Karpas-422 (cell line): ENCODE measurements around the gene IFT22. TPM values are rescaled to one million over a fixed set of nuclear protein-coding genes. Genes with fewer than 3 reads are reported as not detected.
A peak's percentile ranks its signal among the peaks of the same experiment; 100 is the strongest.

Experiments
- DNase-seq: peaks from one replicate; pipeline ENCODE4 v3.0.0-alpha.2; 2015
- H2AFZ ChIP-seq: fragments of 200-600 bp; sonication (generic); 2 replicates; pipeline ENCODE4 v1.6.1; 2014; ENCODE audit warnings: antibody characterized with exemption, low read length, mixed read lengths
- H3K27ac ChIP-seq: fragments of 200-600 bp; sonication (generic); 2 replicates; pipeline ENCODE4 v1.5.1; 2014; ENCODE audit warnings: mild to moderate bottlenecking, low read length, moderate library complexity
- H3K27me3 ChIP-seq: fragments of 200-600 bp; sonication (generic); 2 replicates; pipeline ENCODE4 v1.6.1; 2014; ENCODE audit warnings: low read length, mixed read lengths
- H3K36me3 ChIP-seq: fragments of 200-600 bp; sonication (generic); 2 replicates; pipeline ENCODE4 v1.6.1; 2014; ENCODE audit warnings: low read length, mixed read lengths; ENCODE audit not compliant: insufficient read depth
- H3K4me1 ChIP-seq: fragments of 200-600 bp; sonication (generic); 2 replicates; pipeline ENCODE4 v1.6.1; 2014; ENCODE audit warnings: mild to moderate bottlenecking, low read length, mixed read lengths
- H3K4me2 ChIP-seq: fragments of 200-600 bp; sonication (generic); 2 replicates; pipeline ENCODE4 v1.6.1; 2014; ENCODE audit warnings: low read length, low read depth, mild to moderate bottlenecking; ENCODE audit not compliant: poor library complexity, severe bottlenecking
- H3K4me3 ChIP-seq: fragments of 200-600 bp; sonication (generic); 2 replicates; pipeline ENCODE4 v1.5.1; 2014; ENCODE audit warnings: mild to moderate bottlenecking, antibody characterized with exemption, low read length, mixed read lengths
- H3K79me2 ChIP-seq: fragments of 200-600 bp; sonication (generic); 2 replicates; pipeline ENCODE4 v1.6.1; 2014; ENCODE audit warnings: mild to moderate bottlenecking, low read length, mixed read lengths
- H3K9ac ChIP-seq: fragments of 200-600 bp; sonication (generic); 2 replicates; pipeline ENCODE4 v1.6.0; 2014; ENCODE audit warnings: low read length
- H3K9me2 ChIP-seq: fragments of 200-600 bp; sonication (generic), shearing (Covaris generic); replicated peaks from 2 replicates; pipeline ENCODE4 v1.6.0; 2014; ENCODE audit warnings: mild to moderate bottlenecking, low read length, moderate library complexity; ENCODE audit not compliant: insufficient read depth
- H3K9me3 ChIP-seq: fragments of 300-700, 200-600 bp; sonication (generic); 2 replicates; pipeline ENCODE4 v1.6.1; 2014; ENCODE audit warnings: low read length, mixed read lengths
- H4K20me1 ChIP-seq: fragments of 200-600 bp; sonication (generic); 2 replicates; pipeline ENCODE4 v1.6.1; 2014; ENCODE audit warnings: mild to moderate bottlenecking, antibody characterized with exemption, low read length, low read depth; ENCODE audit not compliant: insufficient read depth
- total RNA-seq: library from RNA; depleted of rRNA; stranded (reverse); fragments of >200 nt; shearing (Covaris generic); gene quantifications from 2 replicates; pipeline ENCODE4 v1.2.3, GENCODE V29; 2014; ENCODE audit warnings: low replicate concordance; rRNA removed

The IFT22 gene
- total RNA-seq: 29.7 and 39.1 TPM in 2 replicates

DNA sequence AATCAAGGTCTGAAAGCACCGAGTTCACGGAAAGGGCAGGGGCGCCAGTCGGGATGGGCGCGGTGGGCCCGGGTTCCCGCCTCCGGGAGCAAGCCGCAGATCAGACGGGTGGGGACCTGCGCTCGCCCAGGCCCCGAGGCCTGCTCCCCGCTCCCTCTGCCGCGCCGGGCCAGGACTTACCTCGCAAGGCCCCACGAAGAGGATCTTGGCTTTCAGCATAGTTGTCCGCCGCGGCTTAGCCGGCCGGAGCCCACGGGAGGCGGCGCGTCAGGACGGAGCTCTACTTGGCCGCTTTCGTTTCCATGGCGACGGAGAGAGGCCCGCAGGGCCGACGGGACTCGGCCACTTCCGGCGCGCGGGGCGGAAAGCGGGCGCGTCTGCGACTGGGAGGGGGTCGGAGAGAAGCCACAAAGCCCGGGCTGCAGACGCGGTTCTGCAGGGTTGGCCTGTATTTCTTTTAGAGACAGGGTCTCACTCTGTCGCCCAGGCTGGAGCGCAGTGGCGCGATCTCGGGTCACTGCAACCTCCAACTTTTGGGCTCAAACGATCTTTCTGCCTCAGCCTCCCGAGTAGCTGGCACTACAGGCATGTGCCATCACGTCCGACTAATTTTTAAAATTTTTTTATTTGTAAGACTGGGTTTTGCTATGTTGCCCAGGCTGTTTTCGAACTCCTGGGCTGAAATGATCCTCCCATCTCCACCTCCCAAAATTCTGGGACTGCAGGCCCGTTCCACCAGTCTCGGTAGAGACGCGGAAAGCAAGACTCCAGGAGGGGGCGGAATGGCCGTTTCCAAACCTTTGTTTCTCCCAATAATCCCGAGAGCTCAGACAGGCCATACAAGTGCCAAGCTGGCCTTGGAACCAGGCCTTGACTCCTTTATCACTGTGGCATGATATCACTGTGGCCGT lies at the start of gene IFT22:
Gene IFT22 (minus strand): TSS at position 322 of the 911 bp plus-strand sequence. CDS start 103 bp downstream, at position 219.
- Histone ChIP-seq H3K36me3 (no peaks in the 10 kb centered on the region), H4K20me1 (no peaks in the 10 kb centered on the region), H3K9me2 (no peaks in the 10 kb centered on the region), H3K9me3 (no peaks in the 10 kb centered on the region), H3K27ac (no peak within 1 kb of the TSS), H3K4me1 (peaks cover 14% of the 10 kb centered on the region), H2AFZ (peak within 1 kb of the TSS; percentile 100), H3K27me3 (no peaks in the 10 kb centered on the region), H3K79me2 (peaks cover 11% of the 10 kb centered on the region), H3K4me2 (peak within 1 kb of the TSS; percentile 73), H3K4me3 (peak within 1 kb of the TSS; percentile 97), H3K9ac (peak within 1 kb of the TSS; percentile 93)
- peak; percentile 98 for DNase-seq

DNA sequence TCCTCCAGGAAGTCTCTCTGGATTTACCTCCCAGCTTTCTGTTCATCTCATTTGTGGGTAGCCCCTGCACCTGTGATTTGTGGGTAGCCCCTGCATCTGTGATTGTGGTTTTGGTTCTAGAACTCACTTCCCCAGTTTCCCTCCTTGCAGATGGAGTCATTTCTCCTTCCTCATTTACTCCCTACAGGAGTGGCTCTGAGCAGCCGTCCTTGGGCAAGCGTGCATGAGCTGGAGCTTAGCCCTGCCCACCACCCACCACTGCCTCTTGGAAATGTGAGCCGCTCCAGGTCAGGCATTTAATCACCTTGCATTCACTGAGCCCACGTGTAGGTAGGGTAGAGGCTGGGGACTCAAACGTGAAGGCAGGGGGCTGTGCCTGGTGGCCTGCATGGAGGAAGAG lies 49.2 kb upstream of the IFT22 start:
- H3K79me2 ChIP-seq: no peaks in the 10 kb centered on the region
- no peak overlapping the region for H3K4me2 ChIP-seq
- H3K27me3 ChIP-seq: no peaks in the 10 kb centered on the region
- H3K9me2 ChIP-seq: no peaks in the 10 kb centered on the region
- H3K27ac ChIP-seq: no peak overlapping the region
- DNase-seq: no peak
- H3K4me1 ChIP-seq: no peaks in the 10 kb centered on the region
- H3K36me3 ChIP-seq: no peaks in the 10 kb centered on the region
- no peaks in the 10 kb centered on the region for H3K9me3 ChIP-seq
- H3K9ac ChIP-seq: no peak overlapping the region
- H2AFZ ChIP-seq: no peak overlapping the region
- no peaks in the 10 kb centered on the region for H4K20me1 ChIP-seq
- no peak overlapping the region for H3K4me3 ChIP-seq

DNA sequence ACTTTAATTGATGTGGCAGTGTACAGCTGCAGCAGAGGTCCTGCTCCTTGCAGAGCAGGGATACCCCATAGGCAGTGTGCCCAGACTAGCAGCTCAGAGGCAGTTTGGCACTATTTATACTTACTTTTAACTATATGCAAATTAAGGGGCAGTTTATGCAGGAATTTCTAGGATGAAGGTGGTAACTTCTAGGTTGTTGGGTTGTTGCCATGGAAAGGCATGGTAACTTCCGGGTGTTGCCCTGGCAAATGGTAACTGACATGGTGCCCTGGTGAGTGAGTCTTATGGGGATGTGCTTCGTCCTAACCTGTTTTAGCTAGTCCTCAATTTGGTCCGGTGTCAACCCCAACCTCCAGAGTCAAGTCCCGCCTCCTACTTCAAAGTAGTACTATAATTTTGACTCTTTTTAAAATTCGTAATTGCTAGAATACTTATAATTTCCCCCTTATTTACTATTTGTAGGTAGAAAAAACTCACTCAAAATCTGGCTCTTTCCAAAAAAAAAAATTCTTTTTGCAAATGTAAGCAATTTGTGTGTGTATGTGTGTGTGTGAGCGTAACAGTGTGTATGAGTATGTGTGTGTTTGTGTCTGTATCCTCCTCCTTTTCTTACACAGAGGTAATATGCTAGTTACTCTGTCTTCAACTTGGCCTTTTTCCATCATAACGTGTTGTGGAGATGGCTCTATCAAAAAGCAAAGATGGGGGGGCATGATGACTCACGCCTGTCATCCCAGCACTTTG lies 47.0 kb upstream of the IFT22 start:
- H3K9me3 ChIP-seq: no peaks in the 10 kb centered on the region
- no peaks in the 10 kb centered on the region for H3K79me2 ChIP-seq
- H4K20me1 ChIP-seq: no peaks in the 10 kb centered on the region
- no peaks in the 10 kb centered on the region for H3K27me3 ChIP-seq
- no peak overlapping the region for H3K9ac ChIP-seq
- no peak for DNase-seq
- H3K4me1 ChIP-seq: peaks cover 3% of the 10 kb centered on the region; the same call in 1 of the 2 replicates
- H3K27ac ChIP-seq: no peak overlapping the region
- H3K4me2 ChIP-seq: no peak overlapping the region
- no peak overlapping the region for H3K4me3 ChIP-seq
- H2AFZ ChIP-seq: no peak overlapping the region
- no peaks in the 10 kb centered on the region for H3K36me3 ChIP-seq
- no peaks in the 10 kb centered on the region for H3K9me2 ChIP-seq

DNA sequence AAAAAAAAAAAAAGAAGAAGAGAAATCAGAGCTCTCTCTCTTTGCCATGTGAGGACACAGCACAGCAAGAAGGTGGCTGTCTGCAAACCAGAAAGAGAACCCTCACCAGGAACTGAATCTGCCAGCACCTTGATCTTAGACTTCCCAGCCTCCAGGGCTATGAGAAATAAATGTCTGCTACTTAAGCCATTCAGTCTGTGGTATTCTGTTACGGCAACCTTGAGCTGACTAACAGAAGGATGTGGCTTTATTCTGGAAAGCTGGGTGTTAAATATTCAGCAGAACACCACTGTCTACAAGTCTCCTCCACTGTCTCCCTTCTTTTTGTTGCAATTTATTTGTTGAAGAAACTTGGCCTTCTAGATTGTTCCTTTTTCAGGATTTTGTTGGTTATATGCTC lies 46.1 kb upstream of the IFT22 start:
- Histone ChIP-seq H3K27ac (no peak overlapping the region), H3K9ac (no peak overlapping the region), H3K4me2 (no peak overlapping the region), H3K4me1 (peaks cover 3% of the 10 kb centered on the region; the same call in 1 of the 2 replicates), H3K9me3 (no peaks in the 10 kb centered on the region), H3K9me2 (no peaks in the 10 kb centered on the region), H3K27me3 (no peaks in the 10 kb centered on the region), H3K79me2 (no peaks in the 10 kb centered on the region), H4K20me1 (no peaks in the 10 kb centered on the region), H3K4me3 (no peak overlapping the region), H3K36me3 (no peaks in the 10 kb centered on the region), H2AFZ (no peak overlapping the region)
- no peak for DNase-seq

DNA sequence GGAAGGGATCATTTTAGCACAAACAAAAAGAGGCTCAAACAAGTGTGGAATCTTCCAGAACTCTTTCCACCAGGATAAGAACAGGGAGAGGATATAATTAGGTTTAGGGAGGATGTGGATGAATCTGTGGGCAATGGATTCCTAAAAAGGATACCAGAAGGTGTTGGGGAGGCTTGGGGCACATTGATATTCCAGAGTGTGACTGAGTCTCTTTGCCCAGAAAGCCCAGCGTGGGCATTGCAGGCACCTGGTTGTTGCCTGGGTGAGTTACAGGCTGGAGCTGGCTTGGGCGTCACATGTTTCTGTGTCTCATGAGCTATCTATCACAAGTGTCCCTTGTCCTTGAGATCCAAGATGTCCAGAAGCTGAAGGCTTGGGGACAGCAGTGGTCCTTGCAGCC lies 44.3 kb upstream of the IFT22 start:
- no peaks in the 10 kb centered on the region for H3K36me3 ChIP-seq
- H3K79me2 ChIP-seq: no peaks in the 10 kb centered on the region

DNA sequence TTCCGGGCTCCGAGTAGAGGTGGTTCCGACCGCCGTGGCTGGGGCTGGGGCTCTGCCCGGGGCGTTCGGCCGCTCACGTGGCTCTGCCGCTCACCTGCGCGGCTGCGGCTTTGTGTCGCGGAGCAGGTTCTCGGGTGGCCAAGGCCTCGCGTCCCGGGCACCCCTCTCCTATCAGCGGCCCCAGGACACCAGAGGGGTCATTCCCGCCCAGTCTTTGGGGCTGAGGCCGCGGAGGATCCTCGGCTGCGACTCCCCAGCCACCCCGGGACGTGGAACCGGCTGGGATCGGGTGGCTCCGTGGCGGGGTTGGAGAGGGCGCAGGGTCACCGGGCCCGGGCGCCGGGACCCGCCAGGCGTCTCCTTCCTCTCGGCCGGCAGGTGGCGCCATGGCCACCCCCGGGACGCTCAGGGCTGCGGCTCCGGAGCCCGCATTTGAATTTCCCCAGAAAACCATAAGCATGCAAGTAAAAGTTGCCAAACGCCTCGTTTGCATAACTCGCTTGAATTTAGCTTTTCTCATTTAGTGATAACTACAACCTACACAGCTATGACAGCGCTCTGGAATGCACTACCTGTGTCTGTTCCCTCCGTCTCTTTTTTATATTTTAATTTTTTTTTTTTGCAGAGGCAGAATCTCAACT lies 42.2 kb upstream of the IFT22 start:
- Histone ChIP-seq H3K27ac (no peak overlapping the region), H3K4me1 (peaks cover 3% of the 10 kb centered on the region; the same call in 1 of the 2 replicates), H3K9me3 (no peaks in the 10 kb centered on the region), H3K36me3 (no peaks in the 10 kb centered on the region), H2AFZ (no peak overlapping the region), H3K9ac (no peak overlapping the region), H3K27me3 (no peaks in the 10 kb centered on the region), H4K20me1 (no peaks in the 10 kb centered on the region), H3K9me2 (no peaks in the 10 kb centered on the region), H3K4me3 (no peak overlapping the region), H3K4me2 (no peak overlapping the region), H3K79me2 (no peaks in the 10 kb centered on the region)
- DNase-seq: peak; percentile 87

More for the DNA sequence above, 44.3 kb upstream of the IFT22 start:
- peaks cover 3% of the 10 kb centered on the region; the same call in 1 of the 2 replicates for H3K4me1 ChIP-seq
- H3K9ac ChIP-seq: no peak overlapping the region
- no peaks in the 10 kb centered on the region for H4K20me1 ChIP-seq
- H3K9me2 ChIP-seq: no peaks in the 10 kb centered on the region
- no peak for DNase-seq
- no peaks in the 10 kb centered on the region for H3K9me3 ChIP-seq
- H3K27me3 ChIP-seq: no peaks in the 10 kb centered on the region
- H2AFZ ChIP-seq: no peak overlapping the region
- H3K4me2 ChIP-seq: no peak overlapping the region
- no peak overlapping the region for H3K27ac ChIP-seq
- no peak overlapping the region for H3K4me3 ChIP-seq

DNA sequence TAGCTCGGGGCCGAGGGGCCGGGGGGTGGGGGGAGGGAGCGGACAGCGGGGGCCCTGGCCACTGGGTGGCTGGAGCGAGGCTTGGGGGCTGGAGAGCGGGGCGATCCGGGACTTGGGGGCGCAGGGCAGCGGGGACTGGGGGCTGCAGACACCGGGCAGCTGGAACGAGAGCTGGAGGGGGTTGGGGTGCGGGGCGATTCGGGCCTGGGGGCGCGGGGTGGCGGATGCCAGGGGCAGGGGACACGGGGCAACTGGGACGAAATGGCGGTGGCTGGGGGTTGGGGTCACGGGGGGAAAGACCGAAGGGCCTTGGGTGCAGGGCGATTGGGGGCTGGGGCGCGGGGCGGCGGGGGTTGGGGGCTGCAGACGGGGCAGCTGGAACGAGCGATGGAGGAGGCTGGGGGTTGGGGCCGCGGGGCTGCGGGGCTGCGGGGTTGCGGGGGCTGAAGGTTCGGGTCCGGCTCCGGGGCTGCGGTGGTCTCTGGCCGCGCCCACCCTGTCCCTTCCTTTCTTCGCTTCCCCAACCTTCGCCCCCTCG lies 41.7 kb upstream of the IFT22 start:
- no peak overlapping the region for H3K4me2 ChIP-seq
- H4K20me1 ChIP-seq: no peaks in the 10 kb centered on the region
- no peak for DNase-seq
- no peaks in the 10 kb centered on the region for H3K9me3 ChIP-seq
- no peak overlapping the region for H3K4me3 ChIP-seq
- H2AFZ ChIP-seq: no peak overlapping the region
- peaks cover 3% of the 10 kb centered on the region; the same call in 1 of the 2 replicates for H3K4me1 ChIP-seq
- no peaks in the 10 kb centered on the region for H3K36me3 ChIP-seq
- no peaks in the 10 kb centered on the region for H3K9me2 ChIP-seq
- no peak overlapping the region for H3K9ac ChIP-seq
- no peaks in the 10 kb centered on the region for H3K27me3 ChIP-seq
- H3K27ac ChIP-seq: no peak overlapping the region
- no peaks in the 10 kb centered on the region for H3K79me2 ChIP-seq
